Heart left ventricle (tissue), 13 donors: ENCODE results near the gene TRIM33.

Experiments
- POLR2A ChIP-seq, 2 donors: fragments of 450-650 bp; IDR thresholded peaks; one replicate each; pipeline ENCODE4 v1.6.1; 2017; ENCODE audit warnings: antibody characterized with exemption in 2 of 2, mild to moderate bottlenecking in 2 of 2, moderate library complexity in 2 of 2
- TF ChIP-seq, protein P1 (sequence below), 12 donors: fragments of 200-600 bp; sonication (generic) in 4 of 12; IDR thresholded peaks; one replicate each; pipeline versions ENCODE4 v1.5.0 to v1.8.0; 2018 to 2022; ENCODE audit warnings: antibody characterized with exemption in 12 of 12, mild to moderate bottlenecking in 5 of 12
- donor health status: ischemic (EF 13 %, LVEDD 7.1; RV severe dilation, severe dysfunction).
- donor health status: DM: no; HTN: yes; CAD: no.
- donor health status: DM: no; HTN: no; CAD: no.
- donor health status: ischemic (EF 25% LVEDD 6.9; RV normal size, moderate dysfunction).
- donor health status: ischemic (EF 25% LVEDD 5.7; RV mildly dilated, moderate dysfunction).
- donor health status: ischemic (EF 35%, LVEDD 5.7; RV mildly dilated, moderate dysfunction).
- donor health status: nonischemic (EF 11% LVEDD 7.7; RV severe dilation, severe dysfunction).
- donor health status: DM: yes; HTN: yes; CAD: no.
- donor health status: PGD.
- donor health status: ischemic (EF 29% LVEDD 5.4; RV normal size, mild dysfunction).
- donor health status: nonischemic (EF 23%, LVEDD 6.1; RV moderate dilation, normal function).

GRCh38 chr1:114517348-114517747, 6.3 kb upstream of the TRIM33 start:
- no peak for TF ChIP-seq POLR2A (IDR thresholded peaks at IDR 0.05)
- TF ChIP-seq, protein P1, sequence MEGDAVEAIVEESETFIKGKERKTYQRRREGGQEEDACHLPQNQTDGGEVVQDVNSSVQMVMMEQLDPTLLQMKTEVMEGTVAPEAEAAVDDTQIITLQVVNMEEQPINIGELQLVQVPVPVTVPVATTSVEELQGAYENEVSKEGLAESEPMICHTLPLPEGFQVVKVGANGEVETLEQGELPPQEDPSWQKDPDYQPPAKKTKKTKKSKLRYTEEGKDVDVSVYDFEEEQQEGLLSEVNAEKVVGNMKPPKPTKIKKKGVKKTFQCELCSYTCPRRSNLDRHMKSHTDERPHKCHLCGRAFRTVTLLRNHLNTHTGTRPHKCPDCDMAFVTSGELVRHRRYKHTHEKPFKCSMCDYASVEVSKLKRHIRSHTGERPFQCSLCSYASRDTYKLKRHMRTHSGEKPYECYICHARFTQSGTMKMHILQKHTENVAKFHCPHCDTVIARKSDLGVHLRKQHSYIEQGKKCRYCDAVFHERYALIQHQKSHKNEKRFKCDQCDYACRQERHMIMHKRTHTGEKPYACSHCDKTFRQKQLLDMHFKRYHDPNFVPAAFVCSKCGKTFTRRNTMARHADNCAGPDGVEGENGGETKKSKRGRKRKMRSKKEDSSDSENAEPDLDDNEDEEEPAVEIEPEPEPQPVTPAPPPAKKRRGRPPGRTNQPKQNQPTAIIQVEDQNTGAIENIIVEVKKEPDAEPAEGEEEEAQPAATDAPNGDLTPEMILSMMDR (IDR thresholded peaks at IDR 0.05): no peak
